ENCODE results near the gene TPM2.

- TF ChIP-seq CTCF (IDR thresholded peaks at IDR 0.05) (no peak), RFX5 (IDR thresholded peaks at IDR 0.05; ENCODE audit: low read length) (no peak), IRF3 (IDR thresholded peaks at IDR 0.05; ENCODE audit: low read depth, low read length) (no peak), NFIC (IDR thresholded peaks at IDR 0.05; ENCODE audit: borderline replicate concordance) (no peak), POLR2AphosphoS5 (IDR thresholded peaks at IDR 0.05; ENCODE audit: low read depth, low read length) (no peak), ELF1 (IDR thresholded peaks at IDR 0.05) (no peak), USF2 (IDR thresholded peaks at IDR 0.05; ENCODE audit: borderline replicate concordance, low read depth, low read length) (no peak), YY1 (IDR thresholded peaks at IDR 0.05; ENCODE audit: low read depth) (no peak)
These were observed 53.4 kb downstream of the TPM2 start for GRCh38 chr9:35636135-35636876.

Data from SK-N-SH (cell line).